IPS-NIHi7 (cell line): ENCODE data around the gene FAM120AOS.
A peak's percentile ranks its signal among the peaks of the same experiment; 100 is the strongest.

Experiments used
- DNase-seq: peaks from one replicate; pipeline ENCODE4 v3.0.0; 2012; ENCODE audit warnings: mixed read lengths; ENCODE audit errors: extremely low spot score

The FAM120AOS gene

DNA sequence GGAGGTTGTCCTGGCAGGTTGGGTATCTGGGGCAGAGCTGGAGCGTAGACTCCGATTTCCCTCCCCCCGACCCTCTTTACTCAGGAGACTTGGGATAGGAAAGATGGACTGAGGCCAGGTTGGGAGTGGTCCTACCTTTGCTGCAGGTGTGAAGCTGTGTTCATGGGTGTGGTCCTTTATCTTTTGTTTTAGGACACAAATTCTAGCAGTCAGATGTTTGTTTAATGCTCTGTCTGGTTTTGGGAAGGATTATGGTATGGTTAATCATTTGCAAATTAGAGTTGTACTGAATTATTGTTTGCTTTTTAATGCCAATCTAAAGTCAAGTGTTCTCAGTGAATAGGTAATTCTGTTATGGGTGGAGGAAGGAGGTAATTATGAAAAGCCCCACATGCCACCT is 14.1 kb upstream of the FAM120AOS start:
- DNase-seq, result no peak

DNA sequence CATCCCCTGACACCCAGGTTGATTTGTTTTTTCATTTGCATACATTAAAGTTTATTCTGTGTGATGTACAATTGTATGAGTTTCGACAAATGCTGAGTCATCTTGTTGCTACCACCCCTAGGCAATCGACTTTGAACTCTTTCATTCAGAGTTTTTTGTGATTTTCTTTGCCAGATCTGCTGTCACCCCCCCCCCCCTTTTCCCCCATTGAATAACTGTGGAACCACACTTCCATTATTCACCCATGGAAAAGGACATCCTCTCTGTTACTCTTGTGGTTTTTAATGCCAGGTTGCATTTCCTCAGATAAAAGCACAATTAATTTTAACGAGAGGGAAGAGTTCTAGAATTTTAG is 13.7 kb upstream of the FAM120AOS start:
- no peak for DNase-seq

DNA sequence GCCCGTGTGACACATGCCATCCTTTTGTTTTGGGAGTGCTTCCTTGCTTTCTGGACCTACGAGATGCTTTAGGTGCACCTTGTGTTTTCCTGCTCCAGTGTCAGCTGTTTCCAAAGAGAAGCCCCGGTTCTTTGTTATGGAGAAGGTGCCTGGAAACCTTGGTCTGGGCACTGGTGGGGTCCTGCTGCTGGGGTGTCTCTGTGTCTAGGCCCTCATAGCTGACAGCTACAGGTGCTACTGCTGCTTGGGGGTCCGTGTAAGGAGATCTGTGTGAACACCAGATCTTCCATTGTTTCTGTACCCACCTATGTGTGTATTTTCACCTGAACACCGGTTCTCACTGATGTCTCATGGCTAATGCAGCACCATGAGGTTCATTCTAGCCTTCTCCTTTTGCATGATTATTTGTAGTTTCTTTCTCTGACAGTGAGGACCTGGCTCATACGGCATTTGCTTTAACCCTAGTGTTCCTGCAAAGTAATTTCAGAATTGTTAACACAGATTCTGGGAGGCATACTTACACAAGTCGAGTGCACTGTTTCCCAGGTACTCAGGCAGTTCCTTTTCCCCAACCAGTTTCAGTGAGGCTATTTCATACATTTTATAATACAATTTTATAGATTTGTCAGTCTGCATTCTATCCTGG is 13.2 kb upstream of the FAM120AOS start:
- no peak for DNase-seq

DNA sequence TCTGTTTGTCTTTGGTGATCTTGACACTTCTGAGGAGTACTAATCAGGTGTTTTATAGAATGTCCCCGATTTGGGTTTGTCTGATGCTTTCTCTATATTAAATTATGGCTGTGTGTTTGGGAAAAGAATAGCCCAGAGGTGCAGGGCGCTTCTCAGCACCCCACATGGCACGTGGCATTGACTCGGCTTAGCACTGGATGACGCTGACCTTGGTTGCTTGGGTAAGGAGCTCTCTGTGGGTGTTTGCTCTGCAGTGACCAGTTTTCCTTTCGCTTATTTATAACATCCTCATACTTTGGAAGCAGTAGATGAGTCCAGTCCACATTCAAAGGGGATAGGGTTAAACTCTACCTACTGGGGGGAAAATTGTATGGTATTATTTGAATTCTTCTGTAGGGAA is 12.5 kb upstream of the FAM120AOS start:
- no peak for DNase-seq

DNA sequence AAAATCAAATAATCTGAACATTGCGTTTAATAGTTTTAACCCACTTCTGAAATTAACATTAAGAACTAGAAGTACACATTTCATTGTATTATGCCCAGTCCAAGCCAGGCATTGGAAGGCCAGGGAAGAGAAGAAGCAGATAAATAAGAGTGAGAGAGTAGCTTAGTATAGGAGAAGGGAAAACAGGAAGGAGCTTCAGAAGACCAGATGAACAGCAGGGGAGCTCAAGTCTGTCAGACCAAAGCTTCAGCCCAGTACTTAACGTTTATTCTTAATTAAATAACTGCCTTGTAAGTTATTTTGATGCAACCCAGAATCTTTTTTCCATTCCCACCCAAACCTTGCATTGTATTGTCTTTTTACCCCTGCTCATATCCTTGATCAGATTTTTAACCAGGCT is 11.5 kb upstream of the FAM120AOS start:
- DNase-seq, result peak; percentile 31

DNA sequence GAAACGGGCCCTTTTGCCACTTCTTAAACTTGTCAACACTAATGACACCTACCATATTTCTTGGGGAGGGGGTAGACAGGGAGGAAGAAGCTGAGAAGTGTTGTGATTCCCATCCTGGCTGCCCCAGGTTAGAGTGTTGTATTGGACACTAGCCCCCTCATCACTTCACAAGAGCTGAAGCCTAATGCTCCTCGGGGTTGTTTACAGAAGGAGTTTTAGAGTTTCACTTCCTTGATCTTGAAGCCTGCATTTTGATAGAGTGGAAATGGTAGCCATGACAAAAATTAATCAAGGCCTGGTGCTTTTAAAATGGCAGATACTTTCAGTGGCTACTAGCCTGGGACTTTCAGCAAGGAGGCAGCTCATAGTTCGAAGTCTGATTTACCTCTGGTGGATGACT is 11.0 kb upstream of the FAM120AOS start:
- no peak for DNase-seq

DNA sequence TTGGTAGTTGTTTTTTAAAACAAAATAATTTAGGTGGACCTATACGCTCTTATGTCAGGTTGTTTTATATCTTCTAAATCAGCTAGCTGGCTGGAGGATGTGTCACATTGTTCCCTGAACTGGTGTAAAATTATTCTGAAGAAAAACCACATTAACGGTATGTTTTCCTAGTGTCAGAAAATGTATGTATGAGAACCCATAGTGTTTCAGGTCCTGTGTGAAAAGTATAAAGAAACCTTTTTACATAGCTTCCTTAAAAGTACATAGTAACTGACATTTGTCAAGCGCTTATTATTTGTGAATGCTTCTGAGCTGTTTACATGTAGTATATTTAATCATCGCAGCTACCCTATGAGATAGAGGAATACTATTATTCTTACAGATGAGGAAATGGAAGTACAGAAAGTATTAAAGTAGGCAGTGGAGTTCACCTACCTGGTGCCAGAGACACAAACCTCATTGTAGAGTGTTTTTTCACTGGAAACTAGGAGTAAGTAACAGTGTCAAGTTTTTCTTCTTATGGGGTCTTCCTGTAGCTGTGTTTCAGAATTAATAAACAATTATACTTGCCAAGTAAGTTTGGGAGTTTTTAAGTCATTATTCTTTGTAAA is 10.4 kb upstream of the FAM120AOS start:
- no peak for DNase-seq

DNA sequence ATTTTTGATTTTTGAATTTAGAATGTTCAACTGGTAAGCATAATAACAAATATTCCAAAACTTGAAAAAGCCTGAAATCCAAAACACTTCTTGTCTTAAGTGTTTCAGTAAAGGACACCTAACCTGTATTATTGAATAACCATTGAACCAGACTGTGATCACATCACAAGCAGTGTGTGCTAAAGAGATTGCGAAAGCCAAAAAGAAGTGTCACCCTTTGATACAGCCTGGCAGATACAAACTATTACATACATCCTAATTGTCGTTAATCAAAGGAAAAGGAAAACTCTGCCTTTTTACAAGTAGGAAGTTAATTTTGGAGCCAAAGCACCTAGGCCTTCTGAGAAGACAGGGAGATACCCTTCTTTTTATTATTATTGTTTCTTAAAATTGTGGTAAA is 8.4 kb upstream of the FAM120AOS start:
- no peak for DNase-seq

DNA sequence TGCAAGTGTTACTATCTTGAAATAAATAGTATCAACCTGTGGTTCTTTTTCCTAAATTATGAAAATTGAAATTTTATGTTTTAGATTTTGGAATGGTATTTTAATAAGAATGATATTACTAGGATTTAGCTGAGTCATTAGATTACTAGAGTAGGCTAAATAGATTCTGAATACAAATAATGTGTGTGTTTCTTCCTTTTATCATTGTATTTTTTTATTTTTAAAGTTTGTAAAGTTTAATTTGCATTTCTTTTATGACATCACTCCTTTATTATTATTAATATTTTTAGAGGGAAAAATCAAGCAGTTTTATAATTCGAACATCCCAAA is 8.0 kb upstream of the FAM120AOS start:
- DNase-seq, result no peak

DNA sequence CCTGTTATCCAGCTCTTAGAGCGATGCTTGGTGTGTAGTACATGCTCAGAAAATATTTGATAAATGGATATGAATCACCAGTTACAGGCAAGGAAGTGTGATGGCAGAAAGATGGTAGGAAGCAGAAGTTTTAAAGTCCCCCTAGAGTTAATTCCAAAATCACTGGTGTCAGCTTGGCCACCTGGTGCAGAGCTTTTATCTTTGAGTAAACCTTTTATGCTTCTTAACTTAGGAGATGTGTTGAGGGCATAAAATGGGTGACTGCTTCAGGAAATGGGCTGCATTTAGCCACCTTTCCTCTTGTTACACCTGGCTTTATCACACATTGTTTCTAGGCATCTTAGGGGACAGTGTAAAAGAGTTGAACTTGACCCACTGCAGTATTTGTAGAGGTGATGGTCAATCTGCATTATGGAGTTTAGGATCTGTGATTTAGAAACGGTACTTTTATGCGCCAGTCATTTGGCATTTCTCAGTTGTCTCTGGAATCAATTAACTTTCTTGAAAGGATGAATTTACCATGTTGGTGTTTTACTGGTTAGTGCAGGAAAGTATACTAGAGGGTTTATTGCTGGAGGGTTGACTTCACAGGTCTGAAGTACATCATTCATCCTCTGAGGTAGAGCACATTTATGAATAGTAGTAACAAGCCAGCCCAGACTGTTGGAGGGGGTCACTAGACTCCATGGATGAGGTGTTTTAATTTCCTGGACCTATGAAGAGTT is 7.5 kb upstream of the FAM120AOS start:
- DNase-seq, result no peak

DNA sequence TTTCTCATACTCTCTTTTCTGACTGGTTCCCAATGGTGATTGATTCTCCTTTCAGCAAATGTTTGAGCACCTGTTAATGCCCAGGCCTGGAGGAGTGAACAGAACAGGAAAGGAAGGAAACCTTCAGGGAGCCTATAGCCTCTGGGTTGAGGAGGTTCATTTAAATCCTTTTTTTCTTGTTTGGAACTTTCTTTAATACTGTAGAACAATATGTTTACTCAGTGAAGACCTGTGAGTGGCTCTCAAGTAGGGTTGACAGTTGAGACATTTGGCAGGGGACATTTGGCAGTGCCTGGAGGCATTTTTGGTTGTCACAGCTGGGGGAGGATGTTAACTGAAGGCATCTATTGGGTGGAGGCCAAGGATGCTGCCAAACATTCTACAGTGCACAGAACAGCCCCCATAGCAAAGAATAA is 6.1 kb upstream of the FAM120AOS start:
- DNase-seq, result no peak

DNA sequence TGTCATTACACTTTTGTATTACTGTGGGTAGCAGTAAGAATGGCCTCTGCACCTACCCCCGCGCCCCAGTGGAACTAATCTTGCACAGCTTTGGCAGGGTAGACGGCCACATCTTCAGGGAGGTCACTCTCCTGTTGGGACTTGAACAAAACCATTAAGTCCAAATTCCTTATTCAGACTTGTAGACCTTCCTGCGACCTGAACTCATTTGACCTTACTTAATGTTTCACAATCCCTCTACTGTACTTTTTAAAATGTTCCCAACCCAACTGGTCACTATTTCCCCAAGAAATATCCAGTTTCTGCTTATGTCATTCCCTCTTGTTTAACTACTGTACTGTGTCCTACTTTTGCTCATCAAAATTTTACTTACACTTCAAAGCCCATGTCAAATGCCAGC is 5.3 kb upstream of the FAM120AOS start:
- DNase-seq, result no peak

DNA sequence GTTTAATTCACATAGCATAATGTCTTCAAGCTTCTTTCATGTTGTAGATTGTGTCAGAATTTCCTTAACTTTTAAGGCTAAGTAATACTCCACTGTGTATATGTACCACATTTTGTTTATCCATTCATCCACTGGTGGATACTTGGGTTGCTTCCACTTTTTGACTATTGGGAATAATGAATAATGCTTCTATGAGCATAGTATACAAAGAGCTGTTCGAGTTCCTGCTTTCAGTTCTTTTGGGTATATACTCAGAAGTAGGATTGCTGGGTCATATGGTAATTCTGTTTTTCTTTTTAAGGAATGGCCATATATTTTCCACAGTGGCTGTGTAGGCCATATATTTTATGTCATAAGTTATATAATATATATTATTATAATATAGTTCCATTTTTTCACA is 3.6 kb upstream of the FAM120AOS start:
- no peak for DNase-seq

DNA sequence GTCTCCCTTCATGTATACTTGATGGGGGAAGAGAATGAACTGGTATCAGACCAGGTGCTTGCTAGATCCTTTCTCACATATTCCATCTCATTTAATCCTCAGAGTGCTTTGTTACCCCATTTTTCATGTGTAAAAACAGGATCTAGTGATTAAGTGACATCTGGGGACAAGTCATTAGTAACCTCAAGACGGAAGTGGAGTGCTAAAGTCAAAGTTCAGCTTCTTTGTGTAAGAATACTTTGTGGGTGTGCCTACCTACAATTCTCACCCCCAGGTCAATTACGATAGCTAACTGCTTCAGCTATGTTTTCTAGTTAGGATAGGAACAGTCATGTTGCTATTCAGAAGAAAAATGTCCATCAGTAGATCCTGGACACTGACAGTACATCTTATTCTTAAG is 3.1 kb upstream of the FAM120AOS start:
- no peak for DNase-seq

DNA sequence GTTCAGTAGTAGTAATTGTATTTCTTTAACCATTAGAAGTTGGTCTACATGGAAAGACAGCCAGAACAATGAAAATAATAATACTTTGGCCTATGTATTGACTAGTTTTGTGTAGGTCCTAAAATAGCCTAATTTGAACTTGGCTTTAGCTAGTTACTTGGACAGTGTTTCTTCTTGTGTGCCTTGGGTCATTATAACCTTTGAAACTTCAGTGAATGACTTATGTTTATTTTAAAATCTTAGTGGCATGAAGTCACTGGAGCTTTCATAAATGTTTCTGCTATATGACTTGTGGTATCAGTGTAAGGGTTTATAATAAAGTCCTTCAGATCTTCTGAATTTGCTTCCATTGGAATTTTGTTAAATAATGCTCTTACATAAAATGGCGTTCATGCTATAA is 2.6 kb upstream of the FAM120AOS start:
- DNase-seq, result no peak

DNA sequence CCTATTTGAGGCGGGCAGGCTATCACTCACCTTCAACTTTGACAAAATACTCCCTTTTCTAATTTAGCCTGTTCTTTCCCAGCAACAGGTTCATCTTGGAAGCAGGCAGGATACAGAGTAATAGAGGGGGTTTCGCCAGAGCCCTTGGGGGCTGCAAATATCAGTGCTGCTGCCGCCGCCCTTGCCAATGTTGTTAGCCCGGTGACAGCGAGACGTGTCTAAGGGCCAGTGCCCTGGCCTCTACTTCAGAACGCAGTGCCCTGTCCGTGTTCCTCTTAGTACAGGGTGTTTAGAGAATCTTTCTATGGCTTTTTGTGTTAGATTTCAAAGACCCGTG is 703 bp downstream of the FAM120AOS start:
- no peak for DNase-seq

DNA sequence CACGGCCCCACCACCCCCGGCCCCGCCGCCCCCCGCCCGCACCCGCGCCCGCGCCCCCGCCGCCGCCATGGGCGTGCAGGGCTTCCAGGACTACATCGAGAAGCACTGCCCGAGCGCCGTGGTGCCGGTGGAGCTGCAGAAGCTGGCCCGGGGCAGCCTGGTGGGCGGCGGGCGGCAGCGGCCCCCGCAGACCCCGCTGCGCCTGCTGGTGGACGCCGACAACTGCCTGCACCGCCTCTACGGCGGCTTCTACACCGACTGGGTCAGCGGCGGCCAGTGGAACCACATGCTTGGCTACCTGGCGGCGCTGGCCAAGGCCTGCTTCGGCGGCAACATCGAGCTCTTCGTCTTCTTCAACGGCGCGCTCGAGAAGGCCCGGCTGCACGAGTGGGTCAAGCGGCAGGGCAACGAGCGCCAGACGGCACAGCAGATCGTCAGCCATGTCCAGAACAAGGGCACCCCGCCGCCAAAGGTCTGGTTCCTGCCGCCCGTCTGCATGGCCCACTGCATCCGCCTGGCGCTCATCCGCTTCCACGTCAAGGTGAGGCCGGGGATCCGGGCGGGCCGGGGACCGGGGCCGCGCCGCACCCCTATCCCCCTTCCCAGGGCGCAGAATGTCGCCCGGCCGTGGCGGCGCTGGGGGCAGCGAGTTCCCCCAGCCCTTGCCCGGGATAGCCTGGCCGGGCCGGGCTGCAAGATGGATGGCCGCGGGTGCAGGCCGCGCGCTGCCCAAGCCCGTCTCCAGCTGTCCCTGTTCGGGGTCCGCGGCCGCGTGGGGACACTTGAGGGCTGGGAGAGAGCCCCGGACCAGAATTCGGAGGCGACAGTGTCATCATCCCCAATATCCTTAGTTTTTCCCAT is 1.3 kb downstream of the FAM120AOS start:
- peak; percentile 23 for DNase-seq

DNA sequence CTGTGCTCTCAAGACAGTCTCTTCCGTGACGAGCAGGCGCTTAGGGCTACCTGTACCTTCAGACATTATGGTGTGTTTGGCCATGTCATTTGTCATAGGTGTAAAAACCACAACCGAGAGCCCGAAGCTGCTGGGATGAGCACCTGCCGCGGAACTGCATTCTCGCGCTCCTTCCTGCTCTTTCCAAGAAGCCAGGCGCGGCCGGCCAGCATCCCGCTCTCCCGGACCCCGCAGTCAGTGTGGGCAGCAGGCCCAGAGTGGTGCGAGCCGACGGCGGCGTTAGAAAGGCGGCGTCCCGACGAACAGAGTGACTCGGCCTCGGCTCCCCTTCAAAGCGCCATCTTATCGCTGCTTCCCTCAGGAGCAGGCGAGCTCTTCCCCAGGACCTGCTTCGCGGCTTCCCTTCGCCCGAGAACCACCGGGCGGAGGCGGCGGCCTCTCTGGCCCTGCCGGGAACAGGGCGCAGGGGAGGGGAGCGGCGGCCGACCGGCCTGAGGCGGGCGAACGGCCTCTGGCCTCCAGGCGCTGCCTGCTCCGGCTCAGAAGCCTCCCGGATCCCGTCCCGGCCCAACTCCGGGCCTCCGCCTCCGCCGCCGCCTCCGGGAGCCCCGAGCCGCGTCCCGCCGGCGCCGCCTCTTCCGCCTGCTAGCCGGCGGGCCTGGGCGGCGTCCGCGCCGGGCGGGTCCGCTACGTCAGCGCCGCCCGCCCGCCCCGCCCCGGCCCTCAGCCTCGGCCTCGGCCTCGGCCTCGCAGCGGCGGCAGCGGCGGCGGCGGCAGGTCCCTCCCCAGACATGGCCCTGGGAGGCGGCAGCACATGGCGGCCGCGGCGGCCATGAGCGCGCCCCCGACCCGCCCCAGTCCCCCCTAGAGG is 2.2 kb downstream of the FAM120AOS start, which contains the start of gene FAM120A:
FAM120A (plus strand) TSS at position 741 of the 871 bp plus-strand sequence. CDS start 231 bp downstream, outside the sequence.
- DNase-seq, result peak; percentile 83

DNA sequence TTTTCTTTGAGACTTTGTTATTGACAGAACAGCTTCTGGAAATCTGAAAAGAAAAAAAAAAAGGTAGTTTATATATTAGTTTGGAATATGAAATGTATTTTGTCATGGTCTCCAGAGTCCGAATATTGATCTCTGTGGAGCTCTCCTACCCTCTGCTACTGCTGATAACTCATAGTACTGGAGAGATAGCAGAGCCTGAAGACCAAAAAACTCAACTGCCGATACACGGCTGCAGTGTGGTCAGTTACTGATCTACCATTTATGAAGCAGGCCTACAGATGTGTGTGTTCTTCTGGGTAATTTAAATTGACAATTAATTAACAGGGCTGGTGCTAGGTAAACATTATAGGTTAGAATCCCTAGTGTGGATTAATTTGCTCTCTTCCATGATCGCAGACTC is 5.7 kb downstream of the FAM120AOS start:
- no peak for DNase-seq

DNA sequence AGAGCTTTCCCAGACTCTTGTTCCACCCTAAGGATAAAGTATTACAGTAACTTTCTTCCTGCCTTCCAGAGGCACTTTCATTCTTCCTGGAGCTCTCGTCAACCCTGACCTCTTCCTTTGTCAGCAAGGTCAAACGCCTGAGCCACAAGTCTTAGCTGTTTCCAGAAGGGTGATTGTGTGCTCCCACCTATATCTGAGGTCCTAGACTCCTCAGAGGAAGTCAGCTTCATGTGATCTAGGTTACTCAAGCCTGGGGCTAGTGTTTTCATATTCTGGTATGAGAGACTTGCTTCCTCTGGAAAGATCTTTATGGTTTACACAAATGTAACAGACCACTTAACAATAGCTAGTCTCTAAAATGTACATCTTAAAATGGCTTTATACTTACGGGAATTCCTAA is 7.3 kb downstream of the FAM120AOS start:
- DNase-seq, result no peak

DNA sequence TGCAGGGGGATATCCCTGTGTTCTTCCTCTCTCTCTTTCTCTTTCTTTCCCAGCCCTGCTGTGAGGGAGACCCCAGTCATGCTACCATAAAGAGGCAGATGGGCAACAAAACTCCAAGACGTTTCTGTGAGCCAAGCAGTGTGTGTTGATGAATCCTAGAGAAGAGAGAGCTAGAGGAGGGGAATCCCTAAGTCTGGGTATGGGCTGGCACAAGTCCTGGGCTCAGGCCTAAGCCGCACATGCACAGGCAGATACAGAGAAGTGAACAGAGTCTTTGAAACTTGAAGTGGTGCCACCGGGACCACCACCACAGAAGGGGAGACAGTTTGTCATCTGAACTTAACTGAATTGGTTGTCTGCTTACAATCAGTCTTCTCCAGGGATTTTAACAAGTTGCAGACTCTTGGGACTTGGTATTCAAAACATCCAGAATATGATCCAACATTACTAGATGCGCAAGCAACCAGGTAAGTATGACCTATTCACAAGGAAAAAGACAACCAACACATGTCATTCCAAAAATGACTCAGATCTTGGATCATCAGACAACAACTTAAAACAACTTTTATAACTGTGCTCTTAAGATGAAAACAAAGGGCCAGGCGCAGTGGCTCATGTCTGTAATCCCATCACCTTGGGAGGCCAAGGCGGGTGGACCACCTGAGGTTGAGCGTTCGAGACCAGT is 12.3 kb downstream of the FAM120AOS start:
- DNase-seq, result no peak
